C4-2B (cell line): ENCODE data around the gene MRPL20.
"Not testable (repeated sequence)": the region's sequence is repeated elsewhere in the genome, so short reads cannot be mapped to it uniquely, and the experiment has no call there.

ENCODE experiments used
- CTCF ChIP-seq: fragments of 450-650 bp; conservative IDR thresholded peaks from 2 replicates; pipeline ENCODE4 v1.5.1; 2017; ENCODE audit warnings: mild to moderate bottlenecking
- ZFX ChIP-seq: fragments of 450-650 bp; IDR thresholded peaks from 2 replicates; pipeline ENCODE4 v1.6.1; 2017

- not testable (repeated sequence) for TF ChIP-seq CTCF, ZFX
Observed at GRCh38 chr1:1402901-1403392, 4.1 kb downstream of the MRPL20 start.
